Esophagus squamous epithelium (tissue), 4 donors: ENCODE results near the gene NTPCR.

Source experiments
- POLR2A ChIP-seq, 4 donors: fragments of 450-650 bp; IDR thresholded peaks; one replicate each; pipeline ENCODE4 v1.6.1; 2017; ENCODE audit warnings: antibody characterized with exemption in 4 of 4, mild to moderate bottlenecking in 4 of 4, moderate library complexity in 3 of 4
- TF ChIP-seq, protein P1 (sequence below), 6 experiments: fragments of 450-650 bp in 4 of 6; fragments of 200-600 bp in 2 of 6; sonication (generic) in 2 of 6; IDR thresholded peaks; one replicate each; pipeline ENCODE4 v1.5.1; 2016 to 2019; ENCODE audit warnings: antibody characterized with exemption in 6 of 6, mild to moderate bottlenecking in 4 of 6, moderate library complexity in 4 of 6

DNA sequence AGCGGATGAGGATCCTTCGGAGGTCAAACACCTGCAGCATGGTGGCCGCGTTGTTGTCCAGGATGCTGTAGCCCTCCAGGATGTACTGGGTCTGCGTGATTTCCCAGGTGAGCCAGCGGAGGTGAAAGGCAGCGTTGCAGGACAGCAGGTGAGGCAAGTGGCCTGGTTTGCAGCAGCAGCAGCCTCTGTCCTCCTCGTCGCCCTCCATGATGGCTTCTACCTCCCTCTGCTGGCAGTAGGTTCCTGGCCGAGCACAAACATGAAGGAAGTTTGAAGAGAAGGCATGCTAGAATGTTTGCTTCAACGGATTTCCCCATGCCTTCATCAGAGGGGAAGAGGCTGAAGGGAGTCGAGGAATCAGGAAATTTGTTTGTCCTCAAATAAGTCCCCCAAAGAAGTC, 74.7 kb downstream of the NTPCR start:
- TF ChIP-seq, protein P1, sequence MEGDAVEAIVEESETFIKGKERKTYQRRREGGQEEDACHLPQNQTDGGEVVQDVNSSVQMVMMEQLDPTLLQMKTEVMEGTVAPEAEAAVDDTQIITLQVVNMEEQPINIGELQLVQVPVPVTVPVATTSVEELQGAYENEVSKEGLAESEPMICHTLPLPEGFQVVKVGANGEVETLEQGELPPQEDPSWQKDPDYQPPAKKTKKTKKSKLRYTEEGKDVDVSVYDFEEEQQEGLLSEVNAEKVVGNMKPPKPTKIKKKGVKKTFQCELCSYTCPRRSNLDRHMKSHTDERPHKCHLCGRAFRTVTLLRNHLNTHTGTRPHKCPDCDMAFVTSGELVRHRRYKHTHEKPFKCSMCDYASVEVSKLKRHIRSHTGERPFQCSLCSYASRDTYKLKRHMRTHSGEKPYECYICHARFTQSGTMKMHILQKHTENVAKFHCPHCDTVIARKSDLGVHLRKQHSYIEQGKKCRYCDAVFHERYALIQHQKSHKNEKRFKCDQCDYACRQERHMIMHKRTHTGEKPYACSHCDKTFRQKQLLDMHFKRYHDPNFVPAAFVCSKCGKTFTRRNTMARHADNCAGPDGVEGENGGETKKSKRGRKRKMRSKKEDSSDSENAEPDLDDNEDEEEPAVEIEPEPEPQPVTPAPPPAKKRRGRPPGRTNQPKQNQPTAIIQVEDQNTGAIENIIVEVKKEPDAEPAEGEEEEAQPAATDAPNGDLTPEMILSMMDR (IDR thresholded peaks at IDR 0.05), result peak in 4 of 6 experiments; percentile 36 to 62 (median 46)
- TF ChIP-seq POLR2A (IDR thresholded peaks at IDR 0.05), result no peak
